GM18870 (cell line): ENCODE results near the gene PRRT2.

Source experiments
- ATAC-seq: cut with Tn5 transposase; IDR thresholded peaks from one replicate; pipeline ENCODE4 v1.9.1; 2021; ENCODE audit warnings: moderate library complexity; ENCODE audit not compliant: unreplicated experiment

The PRRT2 gene

GRCh38 chr16:29858974-29859373 is 47.0 kb downstream of the PRRT2 start:
- no peak for ATAC-seq

GRCh38 chr16:29860218-29860617 is 48.2 kb downstream of the PRRT2 start:
- no peak for ATAC-seq

GRCh38 chr16:29862383-29862883 is 50.4 kb downstream of the PRRT2 start:
- peak; percentile 8 for ATAC-seq

GRCh38 chr16:29862884-29863668 is 51.1 kb downstream of the PRRT2 start, which contains the start of gene CDIPT:
Gene CDIPT (minus strand): TSS chr16:29863226. CDS start chr16:29862857, 369 bp downstream.
- peak; percentile 86 for ATAC-seq

GRCh38 chr16:29863669-29863984 is 51.6 kb downstream of the PRRT2 start:
- no peak for ATAC-seq

DNA sequence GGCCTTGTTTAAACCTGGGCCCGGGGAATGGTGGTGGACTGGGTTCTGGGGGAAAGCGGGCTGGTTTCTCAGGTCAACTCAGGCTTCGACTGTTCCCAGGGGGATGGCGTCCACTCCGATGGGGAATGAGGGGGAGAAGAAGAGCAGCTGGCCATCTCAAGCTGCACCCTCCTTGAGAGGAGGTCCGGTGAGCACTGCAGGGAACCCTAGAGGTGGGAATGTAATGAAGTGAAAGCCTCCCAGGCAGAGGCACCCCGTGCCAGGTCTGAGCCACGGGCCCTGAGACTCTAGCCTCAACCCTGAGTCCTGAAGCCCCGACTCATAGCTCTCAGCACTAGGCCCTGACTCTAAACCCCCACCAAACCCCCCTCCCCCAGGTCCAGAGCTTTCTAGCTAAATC is 52.2 kb downstream of the PRRT2 start:
- ATAC-seq, result no peak
